ENCODE results near the gene DYRK2. TPM values are rescaled to one million over a fixed set of nuclear protein-coding genes. Genes with fewer than 3 reads are reported as not detected.

DYRK2 gene
- total and polyA plus RNA-seq, 5 experiments from 2014 or later: 47.7 to 206 (median 94.7) TPM

DNA sequence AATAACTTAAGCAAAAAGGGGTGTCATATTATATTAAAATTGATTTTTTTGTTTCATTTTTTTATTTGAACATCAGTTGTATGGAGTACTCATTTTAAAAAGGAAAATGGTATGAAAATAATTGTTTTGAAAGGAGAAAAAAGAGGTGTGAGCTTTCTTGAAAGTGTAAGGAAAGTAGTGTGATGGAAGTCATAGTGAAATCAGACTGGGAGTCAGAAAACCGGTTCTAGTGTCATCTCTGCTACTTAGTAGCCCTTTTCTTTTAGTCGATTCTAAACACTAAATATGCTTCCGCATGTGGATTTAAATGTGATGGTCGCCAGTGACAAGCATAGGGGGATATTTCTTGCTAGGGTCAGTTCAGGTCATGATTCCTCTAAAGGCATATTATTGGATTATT, 1.8 kb upstream of the DYRK2 start:
- POLR2A ChIA-PET: interaction anchor here (0.7 to 15.2 kb wide), 5 partner anchors 14 to 261 kb away, joined by 4 to 352 read pairs (median 12); no protein-coding TSS in a partner anchor
- ATAC-seq (no peak), DNase-seq (no peak)
- Mint-ChIP-seq H3K9me3 (peaks cover 0 to 1% (median 0%) of the 10 kb centered on the region in 9 donors), H3K36me3 (peaks cover 16 to 21% (median 18%) of the 10 kb centered on the region in 3 donors), H3K4me3 (peak overlapping the region in 9 of 10 donors; percentile 45 to 97 (median 95)), H3K27me3 (no peaks in the 10 kb centered on the region), H3K4me1 (peaks cover 26 to 48% (median 31%) of the 10 kb centered on the region in 4 donors), H3K27ac (peak overlapping the region; percentile 36 to 99 (median 92))

DNA sequence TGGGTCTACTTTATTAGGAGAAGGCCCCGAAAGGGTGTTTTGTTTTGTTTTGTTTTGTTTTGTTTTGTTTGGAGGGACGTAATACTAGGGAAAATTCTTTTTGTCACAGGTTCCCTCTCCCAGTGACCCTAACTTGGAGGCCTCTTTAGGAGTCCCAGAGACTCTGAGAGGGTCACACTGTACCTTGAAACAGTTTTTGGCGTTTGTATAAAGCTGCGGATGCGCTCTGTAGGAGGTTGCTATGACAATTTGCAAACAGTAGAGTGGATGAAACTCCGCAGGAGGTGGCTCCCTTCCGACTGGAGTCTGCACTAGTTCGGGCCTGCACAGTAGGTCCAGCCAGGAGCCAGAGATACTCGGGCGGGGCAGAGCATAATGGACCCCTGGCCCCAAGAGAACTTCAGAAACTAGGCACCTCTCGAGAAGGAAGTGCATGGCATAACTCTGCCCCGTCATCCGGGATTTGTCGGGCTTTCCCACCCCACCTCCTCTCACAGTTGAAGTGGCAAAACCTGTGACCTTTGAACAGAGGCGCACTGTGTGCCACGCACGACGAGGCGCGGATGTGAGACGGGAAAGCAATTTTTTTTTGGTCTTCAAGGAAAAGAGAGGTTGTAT, 1.3 kb upstream of the DYRK2 start:
- POLR2A ChIA-PET: interaction anchor here (0.7 to 15.2 kb wide), 13 partner anchors 11 to 378 kb away, joined by 4 to 352 read pairs (median 19); partner anchors contain the start of gene CAND1
- H3K27me3 Mint-ChIP-seq: no peaks in the 10 kb centered on the region
- peaks cover 24 to 44% (median 31%) of the 10 kb centered on the region in 4 donors for H3K4me1 Mint-ChIP-seq
- ATAC-seq (peak; percentile 4 to 34), DNase-seq (peak in 7 of 10 donors; percentile 28 to 71 (median 53))
- H3K9me3 Mint-ChIP-seq: peaks cover 0 to 1% (median 0%) of the 10 kb centered on the region in 9 donors
- H3K36me3 Mint-ChIP-seq: peaks cover 16 to 21% (median 18%) of the 10 kb centered on the region in 3 donors
- peak overlapping the region; percentile 88 to 97 (median 94) for H3K4me3 Mint-ChIP-seq
- peak overlapping the region; percentile 91 to 99 (median 94) for H3K27ac Mint-ChIP-seq

DNA sequence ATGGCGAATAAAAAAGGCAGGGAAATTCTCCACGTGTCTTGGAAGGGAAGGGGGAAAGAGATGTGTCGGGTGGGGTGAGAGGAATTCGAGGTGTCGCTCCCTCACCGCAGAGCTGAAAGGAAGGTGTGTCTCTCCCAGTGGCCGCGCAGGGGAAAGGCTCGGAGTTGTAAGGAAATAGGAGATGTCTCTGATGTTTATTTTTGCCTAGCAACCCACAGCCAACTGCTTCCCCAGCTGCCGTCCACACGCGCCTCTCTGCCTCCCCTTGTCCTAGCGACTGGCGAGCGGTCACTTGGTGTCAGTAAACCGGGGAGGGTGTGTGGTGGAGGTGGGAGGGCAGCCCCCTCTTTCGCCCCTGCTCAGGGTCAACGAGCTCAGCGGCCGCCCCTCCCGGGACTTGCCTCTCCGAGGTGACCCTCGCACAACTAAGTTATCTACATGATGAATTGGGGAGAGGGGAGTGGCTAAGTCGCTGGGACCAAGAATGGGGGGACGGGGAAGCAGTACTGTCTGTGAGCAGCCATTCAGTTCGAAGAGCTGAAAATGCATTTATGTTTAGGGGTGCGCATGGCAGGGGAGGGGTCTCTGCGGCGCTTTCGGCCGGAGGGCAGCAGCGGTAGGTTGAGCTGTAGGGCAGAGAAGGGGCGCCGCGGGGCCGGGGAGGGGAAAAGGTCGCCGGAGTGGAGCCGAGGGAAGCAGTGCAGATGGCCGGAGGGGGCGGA, 585 bp upstream of the DYRK2 start:
- Mint-ChIP-seq H3K36me3 (peaks cover 16 to 24% (median 18%) of the 10 kb centered on the region in 3 donors), H3K4me3 (peak overlapping the region; percentile 88 to 97 (median 94)), H3K27ac (peak overlapping the region; percentile 91 to 99 (median 94)), H3K9me3 (peaks cover 0 to 1% (median 0%) of the 10 kb centered on the region in 9 donors), H3K27me3 (no peaks in the 10 kb centered on the region), H3K4me1 (peaks cover 24 to 41% (median 33%) of the 10 kb centered on the region in 4 donors)
- DNase-seq (peak; percentile 27 to 76 (median 58)), ATAC-seq (peak; percentile 35 to 45)
- POLR2A ChIA-PET: interaction anchor here (0.5 to 15.2 kb wide), 27 partner anchors 11 to 963 kb away, joined by 3 to 352 read pairs (median 5); partner anchors contain the start of genes CAND1 and RAP1B

DNA sequence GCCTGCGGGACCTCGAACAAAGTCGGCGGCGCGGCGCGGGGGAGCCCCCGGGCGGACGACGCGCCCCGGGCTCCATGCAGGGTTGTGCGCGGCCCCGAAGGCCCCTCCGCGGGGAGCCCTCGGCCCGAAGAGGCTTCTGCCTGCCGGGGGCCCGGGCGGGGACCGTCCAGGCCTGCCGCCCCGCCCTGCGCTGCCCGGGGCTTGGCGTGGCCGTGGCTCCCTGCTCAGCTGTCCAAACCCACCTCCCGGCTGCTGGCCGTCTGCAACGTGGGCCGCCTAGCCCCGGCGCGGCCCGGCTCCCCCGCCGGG, 670 bp downstream of the DYRK2 start:
- Mint-ChIP-seq H3K9me3 (peaks cover 0 to 1% (median 0%) of the 10 kb centered on the region in 9 donors), H3K4me3 (peak overlapping the region in 4 of 10 donors; percentile 86 to 99 (median 95)), H3K4me1 (peaks cover 33 to 54% (median 43%) of the 10 kb centered on the region in 4 donors), H3K27me3 (no peaks in the 10 kb centered on the region), H3K27ac (no peak overlapping the region), H3K36me3 (peaks cover 18 to 36% (median 23%) of the 10 kb centered on the region in 3 donors)
- POLR2A ChIA-PET: interaction anchor here (0.7 to 15.2 kb wide), 22 partner anchors 9 to 293 kb away, joined by 3 to 352 read pairs (median 6); no protein-coding TSS in a partner anchor
- ATAC-seq (peak; percentile 10 to 12), DNase-seq (peak in 5 of 10 donors; percentile 30 to 54 (median 46))

DNA sequence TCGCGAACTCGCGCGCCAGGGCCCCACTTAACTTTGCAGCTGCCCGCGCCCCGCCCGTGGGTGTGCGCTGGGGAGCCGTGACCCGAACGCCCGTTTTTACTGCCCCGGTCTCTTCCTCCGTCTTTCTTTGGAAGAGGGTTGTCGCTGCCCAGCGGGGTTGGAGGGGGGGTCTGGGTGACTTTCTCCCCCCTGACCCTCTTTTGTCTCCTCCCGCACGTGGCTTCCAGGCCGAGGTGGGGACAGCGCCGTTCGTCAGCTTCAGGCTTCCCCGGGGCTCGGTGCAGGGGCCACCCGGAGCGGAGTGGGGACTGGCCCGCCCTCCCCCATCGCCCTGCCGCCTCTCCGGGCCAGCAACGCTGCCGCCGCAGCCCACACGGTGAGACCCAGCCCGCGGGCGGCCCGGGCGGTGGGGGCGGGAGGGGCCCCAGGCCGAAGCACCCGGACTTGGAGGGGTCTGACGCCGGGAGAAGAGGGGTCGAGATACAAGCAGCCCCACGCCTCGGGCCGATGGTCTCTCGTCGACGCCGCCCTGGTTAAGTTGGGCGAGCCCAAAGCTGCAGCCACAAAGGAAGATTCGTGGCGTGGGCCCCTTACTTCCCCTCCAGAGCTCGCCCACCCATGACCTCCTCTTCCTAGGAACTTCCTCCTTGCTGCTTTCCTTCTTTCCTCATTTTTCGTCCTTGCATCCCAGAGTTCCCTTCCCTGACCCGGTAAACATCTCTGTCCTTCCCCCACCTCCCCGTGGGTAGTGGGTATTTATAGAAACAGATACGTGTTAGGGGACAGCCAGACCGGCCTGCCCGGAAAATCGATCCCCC, 1.2 kb downstream of the DYRK2 start:
- H3K27me3 Mint-ChIP-seq: no peaks in the 10 kb centered on the region
- peak in 9 of 10 donors; percentile 19 to 68 (median 41) for DNase-seq
- peak overlapping the region; percentile 94 to 99 (median 97) for H3K27ac Mint-ChIP-seq
- H3K9me3 Mint-ChIP-seq: peaks cover 0 to 1% (median 0%) of the 10 kb centered on the region in 9 donors
- peak; percentile 3 to 8 for ATAC-seq
- peaks cover 38 to 60% (median 48%) of the 10 kb centered on the region in 4 donors for H3K4me1 Mint-ChIP-seq
- POLR2A ChIA-PET: interaction anchor here (0.7 to 15.2 kb wide), 18 partner anchors 9 to 293 kb away, joined by 3 to 352 read pairs (median 4); no protein-coding TSS in a partner anchor
- peaks cover 18 to 42% (median 26%) of the 10 kb centered on the region in 3 donors for H3K36me3 Mint-ChIP-seq
- H3K4me3 Mint-ChIP-seq: peak overlapping the region; percentile 94 to 100 (median 98)

DNA sequence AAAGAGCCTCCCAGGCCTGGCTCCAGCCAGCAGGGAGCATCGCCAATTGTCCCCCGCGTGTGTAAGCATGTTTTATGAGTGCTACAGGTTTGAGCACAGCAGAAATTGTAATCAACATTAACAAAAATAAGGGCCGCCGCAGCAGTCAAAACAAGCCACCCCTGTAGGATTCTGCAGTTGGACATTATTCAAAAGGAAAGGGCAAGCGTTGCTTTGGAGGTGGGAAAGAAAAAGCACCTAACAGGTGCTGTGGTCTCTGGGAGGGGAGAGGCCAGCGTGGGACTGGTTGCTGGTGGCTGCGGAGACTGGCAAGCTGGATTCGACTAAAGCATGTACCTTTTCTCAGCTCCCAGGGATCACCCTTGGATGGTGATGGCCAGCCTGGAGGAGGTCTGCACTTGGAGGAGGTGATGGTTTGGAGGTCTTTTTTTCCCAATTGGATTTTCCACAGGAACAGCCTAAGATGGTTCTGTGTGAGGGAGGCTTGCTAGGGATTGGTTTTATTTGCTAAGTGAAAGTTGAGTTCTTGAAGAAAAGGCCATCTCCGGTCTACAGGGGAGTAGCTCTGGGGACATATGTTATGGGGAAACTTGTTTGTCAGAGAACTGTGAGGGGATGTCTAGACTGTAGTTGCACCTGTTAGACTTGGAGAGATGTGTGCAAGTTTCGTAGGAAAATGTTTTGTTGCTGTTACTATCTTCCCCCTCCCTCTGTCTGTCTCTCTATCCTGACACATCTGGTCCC, 2.0 kb downstream of the DYRK2 start:
- H3K4me3 Mint-ChIP-seq: peak overlapping the region; percentile 94 to 100 (median 98)
- no peaks in the 10 kb centered on the region for H3K27me3 Mint-ChIP-seq
- H3K9me3 Mint-ChIP-seq: peaks cover 0 to 1% (median 0%) of the 10 kb centered on the region in 9 donors
- H3K36me3 Mint-ChIP-seq: peaks cover 18 to 50% (median 26%) of the 10 kb centered on the region in 3 donors
- DNase-seq (peak in 3 of 10 donors; percentile 32 to 42 (median 36)), ATAC-seq (peak in 1 of 2 donors; percentile 27)
- peaks cover 46 to 67% (median 55%) of the 10 kb centered on the region in 4 donors for H3K4me1 Mint-ChIP-seq
- POLR2A ChIA-PET: interaction anchor here (0.6 to 15.2 kb wide), 18 partner anchors 18 to 1007 kb away, joined by 3 to 352 read pairs (median 6); no protein-coding TSS in a partner anchor
- peak overlapping the region; percentile 94 to 99 (median 97) for H3K27ac Mint-ChIP-seq

DNA sequence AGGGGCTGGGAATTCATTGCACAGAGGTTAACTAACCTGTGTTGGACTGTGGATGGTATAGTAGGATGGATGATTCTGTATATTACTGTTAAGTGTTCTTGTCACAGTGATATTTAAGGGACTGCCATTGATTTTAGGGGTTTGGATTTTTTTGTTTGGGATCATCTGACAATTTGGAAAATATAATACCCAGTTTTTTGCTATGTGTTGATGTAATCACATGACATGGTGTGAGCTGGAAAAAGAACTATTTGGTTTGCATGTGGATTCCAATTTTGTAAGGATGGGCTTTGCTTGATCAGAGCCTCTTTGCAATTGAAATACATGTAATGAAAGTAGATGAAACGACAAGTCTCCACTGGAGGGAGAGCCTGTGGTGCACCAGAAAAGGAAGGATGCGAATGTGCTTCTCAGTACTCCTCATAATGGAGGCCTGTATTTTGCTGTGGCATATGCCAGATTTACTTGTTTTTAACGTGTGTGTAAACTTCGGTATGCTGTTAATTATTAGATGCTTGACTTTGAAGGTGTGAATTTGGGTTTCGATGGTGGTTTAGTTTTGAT, 2.7 kb downstream of the DYRK2 start:
- DNase-seq: peak in 8 of 10 donors; percentile 24 to 72 (median 48)
- H3K27me3 Mint-ChIP-seq: no peaks in the 10 kb centered on the region
- POLR2A ChIA-PET: interaction anchor here (0.6 to 15.2 kb wide), 14 partner anchors 18 to 1006 kb away, joined by 3 to 352 read pairs (median 6); no protein-coding TSS in a partner anchor
- H3K36me3 Mint-ChIP-seq: peaks cover 18 to 56% (median 30%) of the 10 kb centered on the region in 3 donors
- H3K9me3 Mint-ChIP-seq: no peaks in the 10 kb centered on the region
- peaks cover 51 to 74% (median 61%) of the 10 kb centered on the region in 4 donors for H3K4me1 Mint-ChIP-seq
- peak; percentile 20 to 32 for ATAC-seq
- peak overlapping the region; percentile 94 to 100 (median 98) for H3K4me3 Mint-ChIP-seq
- peak overlapping the region; percentile 94 to 99 (median 97) for H3K27ac Mint-ChIP-seq

DNA sequence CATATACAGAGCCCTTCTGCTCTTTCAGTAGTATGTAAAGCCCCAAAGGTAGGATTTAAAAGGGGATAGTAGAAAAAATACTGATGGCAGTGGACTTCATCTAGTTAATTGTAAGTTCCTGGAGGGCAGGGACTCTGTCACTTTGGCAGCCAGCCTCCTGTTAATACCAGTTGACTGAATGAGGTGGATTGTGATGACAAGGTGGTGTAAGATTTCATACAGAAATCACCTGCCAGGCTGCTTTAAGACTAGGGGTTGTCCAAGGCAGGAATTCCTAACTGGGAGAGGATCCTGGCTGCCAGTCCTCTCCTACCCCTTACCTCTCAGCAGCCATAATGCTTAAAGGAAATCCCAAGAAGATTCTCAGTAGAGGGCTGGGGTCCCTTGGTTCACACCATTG, 7.3 kb downstream of the DYRK2 start:
- no peak for ATAC-seq
- H3K9me3 Mint-ChIP-seq: no peaks in the 10 kb centered on the region
- DNase-seq: no peak
- peak overlapping the region in 9 of 10 donors; percentile 30 to 82 (median 55) for H3K27ac Mint-ChIP-seq
- peak overlapping the region in 9 of 10 donors; percentile 4 to 87 (median 72) for H3K4me3 Mint-ChIP-seq
- POLR2A ChIA-PET: interaction anchor here (15.2 kb wide), 1 partner anchor 23 kb away, joined by 352 read pairs; no protein-coding TSS in a partner anchor
- peaks cover 23 to 89% (median 55%) of the 10 kb centered on the region in 3 donors for H3K36me3 Mint-ChIP-seq
- H3K27me3 Mint-ChIP-seq: no peaks in the 10 kb centered on the region
- peaks cover 58 to 95% (median 85%) of the 10 kb centered on the region in 4 donors for H3K4me1 Mint-ChIP-seq

DNA sequence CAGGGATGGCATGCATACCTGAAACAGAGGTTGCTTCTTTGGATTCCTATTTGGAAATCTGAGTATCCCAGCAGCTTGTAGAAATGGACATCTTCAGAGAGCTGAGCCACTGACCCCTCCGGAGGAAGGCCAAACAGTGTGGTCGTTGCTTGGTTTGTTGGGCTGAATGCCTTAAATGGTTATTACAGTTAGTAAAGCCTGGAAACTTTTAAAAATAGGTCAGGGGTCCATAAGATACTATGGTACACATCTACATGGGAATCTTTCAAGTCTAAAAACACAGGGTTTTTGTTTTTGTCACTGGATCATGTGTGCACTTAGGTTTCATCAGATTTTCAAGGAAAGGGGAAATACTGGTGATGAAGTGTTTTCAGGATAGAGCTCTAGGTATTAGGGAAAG, 7.7 kb downstream of the DYRK2 start:
- Mint-ChIP-seq H3K27ac (peak overlapping the region in 9 of 10 donors; percentile 47 to 88 (median 81)), H3K27me3 (no peaks in the 10 kb centered on the region), H3K36me3 (peaks cover 19 to 89% (median 52%) of the 10 kb centered on the region in 3 donors), H3K4me1 (peaks cover 58 to 95% (median 86%) of the 10 kb centered on the region in 4 donors), H3K9me3 (no peaks in the 10 kb centered on the region), H3K4me3 (peak overlapping the region in 9 of 10 donors; percentile 5 to 87 (median 69))
- POLR2A ChIA-PET: interaction anchor here (15.2 kb wide), 1 partner anchor 23 kb away, joined by 352 read pairs; no protein-coding TSS in a partner anchor
- no peak for DNase-seq
- no peak for ATAC-seq

DNA sequence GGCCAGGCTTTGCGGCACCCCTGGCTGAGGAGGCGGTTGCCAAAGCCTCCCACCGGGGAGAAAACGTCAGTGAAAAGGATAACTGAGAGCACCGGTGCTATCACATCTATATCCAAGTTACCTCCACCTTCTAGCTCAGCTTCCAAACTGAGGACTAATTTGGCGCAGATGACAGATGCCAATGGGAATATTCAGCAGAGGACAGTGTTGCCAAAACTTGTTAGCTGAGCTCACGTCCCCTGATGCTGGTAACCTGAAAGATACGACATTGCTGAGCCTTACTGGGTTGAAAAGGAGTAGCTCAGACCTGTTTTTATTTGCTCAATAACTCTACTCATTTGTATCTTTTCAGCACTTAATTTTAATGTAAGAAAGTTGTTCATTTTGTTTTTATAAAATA, 9.9 kb downstream of the DYRK2 start:
- Mint-ChIP-seq H3K27ac (peak overlapping the region in 3 of 10 donors; percentile 37 to 61 (median 45)), H3K27me3 (no peaks in the 10 kb centered on the region), H3K9me3 (no peaks in the 10 kb centered on the region), H3K4me3 (peak overlapping the region in 5 of 10 donors; percentile 3 to 75 (median 50)), H3K4me1 (peaks cover 64 to 98% (median 95%) of the 10 kb centered on the region in 4 donors), H3K36me3 (peaks cover 15 to 99% (median 43%) of the 10 kb centered on the region in 3 donors)
- no peak for DNase-seq
- POLR2A ChIA-PET: interaction anchor here (1.1 to 15.2 kb wide), 3 partner anchors 9 to 26 kb away, joined by 3 to 352 read pairs (median 19); partner anchors contain the start of gene DYRK2
- ATAC-seq: no peak

Measured in naive thymus-derived CD8-positive, alpha-beta T cell (primary cell).